ENCODE measurements around the gene HIGD1B. TPM values are rescaled to one million over a fixed set of nuclear protein-coding genes. Genes with fewer than 3 reads are reported as not detected.

The HIGD1B gene
- total and polyA plus RNA-seq, 10 of the 15 experiments (the other 5 are each of a cell fraction or from before 2014, with no cell fraction given), result 1.0 TPM; not detected in 9

DNA sequence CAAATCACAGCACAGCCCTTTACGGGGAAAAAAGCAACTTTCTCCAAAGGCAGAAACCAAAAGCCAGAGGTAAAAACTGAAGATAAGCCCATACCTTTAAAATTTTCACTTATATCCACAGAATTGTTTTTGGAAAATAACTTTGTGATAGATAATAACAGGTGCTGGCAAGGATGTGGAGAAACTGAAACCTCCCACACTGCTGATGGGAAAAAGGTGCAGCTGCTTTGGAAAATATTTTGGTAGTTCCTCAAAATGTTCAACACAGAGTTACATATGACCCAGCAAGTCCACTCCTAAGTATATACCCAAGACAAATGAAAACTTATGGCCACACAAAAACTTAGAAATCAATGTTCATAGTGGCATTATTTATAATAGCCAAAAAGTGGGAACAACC lies 39.3 kb downstream of the HIGD1B start:
- H3K27ac ChIP-seq (ENCODE audit: control insufficient read depth, insufficient read depth), result no peak overlapping the region
- peaks cover 8% of the 10 kb centered on the region; the same call in 1 of the 2 replicates for H3K4me1 ChIP-seq (ENCODE audit: control insufficient read depth, insufficient read depth, low read length)
- peaks cover 22% of the 10 kb centered on the region for H3K79me2 ChIP-seq (ENCODE audit: control insufficient read depth, insufficient read depth, low read length)
- BruUV-seq (replicated peaks), result no TSS peak
- RAD21 ChIA-PET (ENCODE audit: unreplicated experiment), result no interaction called here
- H3K9me3 ChIP-seq (replicated peaks; ENCODE audit: control insufficient read depth, insufficient read depth, low read length), result no peaks in the 10 kb centered on the region
- peaks cover 2% of the 10 kb centered on the region; the same call in 1 of the 2 replicates for H4K20me1 ChIP-seq (ENCODE audit: control insufficient read depth, insufficient read depth)
- TF ChIP-seq CREM (IDR thresholded peaks at IDR 0.05; ENCODE audit: low read depth) (no peak), ZBTB33 (IDR thresholded peaks at IDR 0.05) (no peak), EP300 (IDR thresholded peaks at IDR 0.05; ENCODE audit: borderline replicate concordance in 1 of 2, control insufficient read depth in 1 of 2, low read depth in 2 of 2, low read length in 2 of 2) (no peak), ASH2L (IDR thresholded peaks at IDR 0.05; ENCODE audit: borderline replicate concordance, low read depth) (no peak), HDAC6 (IDR thresholded peaks at IDR 0.05; ENCODE audit: unreplicated experiment) (no peak), ZNF592 (IDR thresholded peaks at IDR 0.05) (no peak), SREBF1 (IDR thresholded peaks at IDR 0.05; ENCODE audit: low read length) (no peak), LARP7 (IDR thresholded peaks at IDR 0.05) (no peak), TCF12 (IDR thresholded peaks at IDR 0.05; ENCODE audit: low read depth, low read length) (no peak)
- peaks cover 12 to 36% of the 10 kb centered on the region in 2 experiments for H3K36me3 ChIP-seq (ENCODE audit: control insufficient read depth in 2 of 2, insufficient read depth in 2 of 2, low read length in 1 of 2)
- SMC1A ChIA-PET (ENCODE audit: uncharacterized antibody, unreplicated experiment), result no interaction called here
- no peak overlapping the region for H3K4me3 ChIP-seq
- no peak for FAIRE-seq
- no peak for DNase-seq (ENCODE audit: low read depth, low spot score)
- H3K9ac ChIP-seq (ENCODE audit: control insufficient read depth, insufficient read depth, low read length), result no peak overlapping the region
- 78% methylated on average over 1 of the region's 1 CpG for WGBS (ENCODE audit: insufficient coverage, insufficient replicate concordance, low lambda C conversion rate, missing lambda C conversion rate)
- CTCF ChIA-PET, result no interaction called here
- in situ Hi-C loops (cut with MboI) (no loop called here), intact Hi-C loops (cut with micrococcal nuclease; ENCODE audit: unreplicated experiment) (no loop called here)
- no peak overlapping the region for H3K4me2 ChIP-seq (ENCODE audit: control insufficient read depth, insufficient read depth)
- POLR2A ChIA-PET, result interaction anchor here (0.6 kb wide), 1 partner anchor 50 kb away, joined by 3 read pairs; no protein-coding TSS in a partner anchor
- H2AFZ ChIP-seq (ENCODE audit: control insufficient read depth, low read depth, low read length), result no peak overlapping the region
- H3K27me3 ChIP-seq (replicated peaks in 1 of 2; ENCODE audit: control insufficient read depth in 2 of 2, insufficient read depth in 2 of 2, low read length in 1 of 2), result no peaks in the 10 kb centered on the region
- ATAC-seq, result no peak

All from GM12878 (cell line).